Peyer's patch (tissue), 4 donors: ENCODE data around the gene KLHL20.
"Not testable (repeated sequence)": the region's sequence is repeated elsewhere in the genome, so short reads cannot be mapped to it uniquely, and the experiment has no call there.

ENCODE experiments used
- POLR2A ChIP-seq, 2 donors: fragments of 450-650 bp; IDR thresholded peaks; one replicate each; pipeline ENCODE4 v1.5.1; 2017; ENCODE audit warnings: antibody characterized with exemption in 2 of 2, mild to moderate bottlenecking in 2 of 2, moderate library complexity in 2 of 2
- TF ChIP-seq, protein P1 (sequence below), 6 experiments: fragments of 450-650 bp in 4 of 6; fragments of 200-600 bp in 2 of 6; sonication (generic) in 1 of 6; IDR thresholded peaks; one replicate each; pipeline ENCODE4 v1.5.1; 2017 to 2019; ENCODE audit warnings: antibody characterized with exemption in 6 of 6, mild to moderate bottlenecking in 3 of 6, moderate library complexity in 1 of 6

DNA sequence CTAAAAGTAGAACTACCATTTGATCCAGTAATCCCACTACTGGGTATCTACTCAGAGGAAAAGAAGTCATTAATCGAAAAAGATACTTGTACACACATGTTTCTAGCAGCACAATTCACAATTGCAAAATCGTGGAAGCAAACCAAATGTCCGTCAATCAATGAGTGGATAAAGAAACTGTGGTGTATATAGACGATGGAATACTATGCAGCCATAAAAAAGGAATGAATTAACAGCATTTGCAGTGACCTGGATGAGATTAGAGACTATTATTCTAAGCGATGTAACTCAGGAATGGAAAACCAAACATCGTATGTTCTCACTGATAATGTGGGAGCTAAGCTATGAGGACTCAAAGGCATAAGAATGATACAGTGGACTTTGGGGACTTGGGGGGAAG is 49.5 kb downstream of the KLHL20 start:
- TF ChIP-seq, protein P1, sequence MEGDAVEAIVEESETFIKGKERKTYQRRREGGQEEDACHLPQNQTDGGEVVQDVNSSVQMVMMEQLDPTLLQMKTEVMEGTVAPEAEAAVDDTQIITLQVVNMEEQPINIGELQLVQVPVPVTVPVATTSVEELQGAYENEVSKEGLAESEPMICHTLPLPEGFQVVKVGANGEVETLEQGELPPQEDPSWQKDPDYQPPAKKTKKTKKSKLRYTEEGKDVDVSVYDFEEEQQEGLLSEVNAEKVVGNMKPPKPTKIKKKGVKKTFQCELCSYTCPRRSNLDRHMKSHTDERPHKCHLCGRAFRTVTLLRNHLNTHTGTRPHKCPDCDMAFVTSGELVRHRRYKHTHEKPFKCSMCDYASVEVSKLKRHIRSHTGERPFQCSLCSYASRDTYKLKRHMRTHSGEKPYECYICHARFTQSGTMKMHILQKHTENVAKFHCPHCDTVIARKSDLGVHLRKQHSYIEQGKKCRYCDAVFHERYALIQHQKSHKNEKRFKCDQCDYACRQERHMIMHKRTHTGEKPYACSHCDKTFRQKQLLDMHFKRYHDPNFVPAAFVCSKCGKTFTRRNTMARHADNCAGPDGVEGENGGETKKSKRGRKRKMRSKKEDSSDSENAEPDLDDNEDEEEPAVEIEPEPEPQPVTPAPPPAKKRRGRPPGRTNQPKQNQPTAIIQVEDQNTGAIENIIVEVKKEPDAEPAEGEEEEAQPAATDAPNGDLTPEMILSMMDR (IDR thresholded peaks at IDR 0.05): not testable (repeated sequence)
- TF ChIP-seq POLR2A (IDR thresholded peaks at IDR 0.05): not testable (repeated sequence)
